AG08396 (cell line): ENCODE data around the gene CENPVL3.
A peak's percentile ranks its signal among the peaks of the same experiment; 100 is the strongest.
"Not testable (repeated sequence)": the region's sequence is repeated elsewhere in the genome, so short reads cannot be mapped to it uniquely, and the experiment has no call there.

Experiments used
- DNase-seq: peaks from one replicate; pipeline ENCODE4 v3.0.0; 2012; ENCODE audit warnings: low spot score, mixed read lengths

Gene CENPVL3

DNA sequence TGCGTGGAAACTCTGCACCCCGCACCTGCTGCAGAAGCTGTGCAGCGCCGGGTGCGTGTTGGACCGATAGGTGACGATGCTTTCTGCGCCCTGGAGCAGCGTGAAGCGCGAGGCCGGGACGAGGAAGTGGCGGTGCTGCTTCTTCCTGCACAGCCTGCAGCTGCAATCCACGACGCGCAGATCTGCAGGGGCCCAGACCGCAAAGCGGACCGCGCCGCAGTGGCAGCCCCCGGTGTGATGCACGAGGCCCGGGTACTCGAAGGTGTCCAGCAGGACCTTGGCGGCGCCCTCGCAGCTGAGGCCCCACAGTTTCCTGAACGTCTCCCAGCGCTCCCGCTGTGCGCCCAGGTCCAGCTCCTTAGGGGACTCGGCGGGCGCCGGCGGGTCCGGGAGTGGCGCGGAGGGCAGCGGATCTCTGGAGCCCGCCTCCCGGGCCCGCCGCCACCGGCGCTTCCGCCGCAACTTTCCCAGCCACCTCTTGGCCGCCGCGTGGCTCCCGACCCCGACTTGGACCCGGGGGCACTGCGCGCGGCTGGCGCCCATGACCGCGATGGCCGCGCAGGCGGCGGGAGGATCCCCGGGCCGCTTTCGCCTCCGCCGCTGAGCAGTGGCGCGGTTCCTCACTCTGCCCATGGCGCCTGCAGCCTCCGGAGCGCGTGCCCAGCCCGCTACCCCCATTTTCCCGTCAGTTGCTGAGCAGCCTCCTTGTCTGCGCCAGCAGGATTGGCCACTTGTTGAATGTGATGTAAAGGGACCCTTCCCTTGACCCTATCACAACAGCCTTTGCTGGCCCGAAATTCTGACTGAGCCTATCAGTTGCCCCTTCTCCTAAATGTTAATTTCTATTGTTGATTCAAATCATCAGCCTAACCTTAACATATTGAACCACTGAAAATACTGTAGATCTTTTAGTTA lies at the start of gene CENPVL3:
Gene CENPVL3, minus strand, starts transcription at position 672 of the 915 bp plus-strand sequence. Its CDS starts 39 bp downstream, at position 633.
- not testable (repeated sequence) for DNase-seq

DNA sequence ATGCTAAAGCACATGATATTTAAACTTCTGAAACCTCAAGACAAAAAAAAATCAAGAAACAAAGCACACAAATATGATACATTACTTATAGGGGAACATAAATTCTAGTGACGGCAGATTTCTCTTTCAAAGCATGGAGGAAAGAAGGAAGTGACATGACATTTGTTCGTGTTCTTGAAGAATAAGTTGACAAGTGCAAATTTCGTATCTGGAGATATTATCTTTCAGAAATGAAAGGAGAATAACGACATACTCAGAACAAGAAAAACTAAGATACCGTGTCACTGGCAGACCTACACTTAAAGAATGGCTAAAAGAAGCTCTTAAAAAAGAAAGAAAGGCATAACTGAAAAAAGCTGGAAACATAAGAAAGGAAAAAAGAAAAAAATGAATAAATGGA lies 47.3 kb upstream of the CENPVL3 start:
- DNase-seq, result no peak

DNA sequence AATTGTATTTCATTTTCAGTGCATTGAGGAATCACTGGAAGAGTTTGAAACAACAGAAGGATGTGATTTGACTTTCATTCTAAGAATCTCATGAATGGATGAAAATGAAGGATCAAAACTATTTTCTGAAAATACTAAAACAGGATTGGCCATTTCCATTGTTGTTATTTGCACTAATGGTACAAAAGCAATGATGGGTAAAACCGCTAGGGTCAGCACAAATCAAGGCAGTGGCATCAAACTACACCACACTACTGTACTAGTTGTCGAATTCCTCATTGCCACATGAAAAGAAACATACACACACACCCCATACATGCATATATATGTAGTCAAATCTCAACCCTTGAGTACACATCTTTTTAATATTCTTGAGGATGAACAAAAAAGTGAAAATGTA lies 24.7 kb upstream of the CENPVL3 start:
- no peak for DNase-seq

DNA sequence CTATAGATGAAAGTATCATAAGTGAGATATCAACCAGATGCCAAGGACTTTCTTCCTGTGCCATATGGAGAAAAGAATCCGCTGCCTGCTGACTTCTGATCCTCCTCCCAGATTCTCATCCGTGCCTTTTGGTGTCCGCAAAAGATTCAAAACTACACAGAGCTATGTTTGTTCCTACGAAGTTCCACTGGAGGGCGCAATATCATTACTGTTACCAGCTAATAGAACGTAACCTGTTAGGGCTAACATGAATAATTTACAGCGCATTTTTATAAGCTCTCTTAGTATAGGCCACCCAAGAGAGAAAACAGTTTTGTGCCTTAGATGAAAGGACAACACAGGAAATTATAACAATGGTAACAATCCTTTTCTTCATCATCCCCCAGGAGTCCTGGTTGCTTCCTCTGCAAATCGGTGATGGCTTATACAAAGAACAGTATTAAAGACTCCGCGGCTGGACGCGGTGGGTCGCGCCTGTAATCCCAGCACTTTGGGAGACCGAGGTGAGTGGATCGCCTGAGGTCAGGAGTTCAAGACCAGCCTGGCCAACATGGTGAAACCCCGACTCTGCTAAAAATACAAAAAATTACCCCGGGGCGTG lies 22.8 kb upstream of the CENPVL3 start:
- peak; percentile 33 for DNase-seq

DNA sequence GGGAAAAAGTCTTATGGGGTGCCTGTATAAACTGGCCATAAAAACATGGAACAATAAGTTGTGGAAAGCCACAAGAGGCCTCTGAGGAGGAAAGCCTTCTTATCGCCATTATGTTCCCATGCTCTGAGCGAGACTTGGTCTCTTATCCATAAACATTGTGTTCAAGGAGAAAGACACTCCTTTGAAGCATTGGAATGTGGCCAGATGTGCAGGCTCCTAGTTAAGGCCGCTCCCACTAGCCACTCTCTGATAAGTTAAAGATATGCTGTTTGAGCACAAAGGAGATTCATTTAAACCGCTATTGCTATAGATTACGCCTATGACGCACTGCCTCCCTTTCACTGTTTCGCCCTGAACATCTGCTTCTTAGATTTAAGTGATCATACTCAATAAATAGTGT lies 17.8 kb upstream of the CENPVL3 start:
- not testable (repeated sequence) for DNase-seq

DNA sequence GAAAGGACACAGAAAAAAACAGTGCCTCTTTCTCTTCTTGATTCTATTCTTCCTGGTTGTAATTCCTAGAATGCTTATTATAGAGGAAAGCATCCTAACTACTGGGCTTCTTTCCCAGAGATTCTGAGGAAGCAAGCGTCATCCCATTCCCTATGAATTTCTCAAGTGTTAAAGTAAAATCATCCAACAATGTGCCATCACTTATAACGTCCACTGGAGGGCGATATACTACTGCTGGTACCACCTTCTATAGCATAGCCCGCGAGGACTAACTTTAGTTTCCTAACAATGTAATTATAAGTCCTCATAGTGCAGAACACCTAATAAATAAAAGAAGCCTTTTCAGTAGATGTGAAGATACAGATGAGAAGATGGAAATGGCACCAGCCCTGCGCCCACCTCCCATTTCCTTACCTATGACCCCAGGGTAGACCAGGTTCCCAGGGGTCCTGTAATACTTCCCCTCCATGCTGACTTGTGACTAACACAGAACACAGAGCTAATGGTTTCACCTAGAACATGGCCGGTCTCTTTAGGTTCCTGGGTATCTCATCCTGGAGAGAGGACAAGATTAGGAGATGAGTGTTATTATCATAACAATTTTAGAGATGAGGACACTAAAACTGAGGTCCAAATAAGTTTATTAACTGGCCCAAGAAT lies 4.2 kb downstream of the CENPVL3 start:
- DNase-seq, result peak; percentile 46

DNA sequence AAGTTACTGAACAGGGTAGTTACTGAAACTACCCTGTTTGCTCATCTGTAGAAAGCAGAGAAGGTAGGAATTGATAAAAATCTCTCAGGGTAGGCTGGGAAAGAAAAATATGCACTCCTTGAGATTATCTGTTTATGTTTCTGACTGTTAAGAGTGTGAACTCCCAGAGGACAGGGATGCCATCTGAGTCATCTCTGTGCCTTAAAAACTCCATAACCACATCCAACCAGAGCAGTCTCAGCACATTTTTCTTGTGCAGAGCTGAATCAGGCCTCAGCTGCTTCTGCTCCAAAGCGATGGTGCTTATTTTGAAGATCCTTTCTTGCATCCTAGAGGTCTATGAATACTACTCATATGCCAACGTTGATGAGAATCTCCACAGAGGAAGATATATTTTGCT lies 9.9 kb downstream of the CENPVL3 start:
- DNase-seq, result no peak

DNA sequence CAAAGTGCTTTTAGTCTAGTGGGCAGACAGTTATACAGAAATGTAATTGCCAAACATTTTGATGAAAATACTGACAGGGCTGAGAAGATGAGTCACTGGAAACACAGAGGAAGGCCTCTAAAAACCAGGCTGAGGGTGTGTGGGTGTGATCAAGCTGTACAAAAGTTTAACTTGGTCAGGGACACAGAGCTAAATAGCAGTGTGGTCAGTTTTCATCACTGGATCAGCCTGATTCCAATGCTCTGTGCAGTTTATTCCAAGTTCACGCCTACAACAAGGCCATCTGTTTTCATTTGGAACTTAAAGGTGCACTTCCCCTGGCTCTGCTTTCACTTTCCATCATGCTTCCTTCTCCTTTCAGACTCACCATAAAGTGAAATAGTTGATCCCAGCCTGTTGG lies 10.6 kb downstream of the CENPVL3 start:
- no peak for DNase-seq

DNA sequence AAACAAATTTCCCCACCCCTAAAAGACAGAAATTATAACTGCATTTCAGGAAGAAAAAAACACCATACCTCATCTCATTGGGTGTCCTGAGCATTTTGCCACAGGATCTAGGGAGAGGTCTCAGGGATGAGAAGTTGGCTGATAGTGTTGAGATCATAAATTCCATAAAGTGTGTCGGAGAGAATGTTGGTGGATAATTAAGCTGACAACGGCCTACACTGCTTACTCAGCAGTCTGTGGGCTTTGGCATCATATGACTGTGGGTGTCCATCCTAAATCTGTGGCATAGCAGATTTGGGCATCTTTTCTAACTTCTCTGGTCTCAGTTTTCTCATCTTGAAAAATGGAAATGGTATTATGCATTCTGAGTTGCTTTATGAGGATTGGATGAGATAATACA lies 12.3 kb downstream of the CENPVL3 start:
- DNase-seq, result no peak

DNA sequence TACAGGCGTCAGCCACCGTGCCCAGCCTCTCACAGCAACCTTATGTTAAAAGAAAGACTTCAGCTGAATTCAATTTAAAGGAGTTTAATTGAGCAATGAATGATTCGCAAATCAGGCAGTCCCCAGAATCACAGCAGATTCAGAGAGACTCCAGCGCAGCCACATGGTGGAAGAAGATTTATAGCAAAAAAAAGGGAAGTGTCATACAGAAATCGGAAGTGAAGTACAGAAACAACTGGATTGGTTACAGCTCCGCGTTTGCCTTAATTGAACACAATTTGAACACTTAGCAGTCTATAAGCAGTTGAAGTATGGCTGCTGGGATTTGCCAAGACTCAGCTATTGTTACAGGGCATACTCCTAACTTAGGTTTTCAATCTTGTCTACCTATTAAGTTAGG lies 19.8 kb downstream of the CENPVL3 start:
- no peak for DNase-seq

DNA sequence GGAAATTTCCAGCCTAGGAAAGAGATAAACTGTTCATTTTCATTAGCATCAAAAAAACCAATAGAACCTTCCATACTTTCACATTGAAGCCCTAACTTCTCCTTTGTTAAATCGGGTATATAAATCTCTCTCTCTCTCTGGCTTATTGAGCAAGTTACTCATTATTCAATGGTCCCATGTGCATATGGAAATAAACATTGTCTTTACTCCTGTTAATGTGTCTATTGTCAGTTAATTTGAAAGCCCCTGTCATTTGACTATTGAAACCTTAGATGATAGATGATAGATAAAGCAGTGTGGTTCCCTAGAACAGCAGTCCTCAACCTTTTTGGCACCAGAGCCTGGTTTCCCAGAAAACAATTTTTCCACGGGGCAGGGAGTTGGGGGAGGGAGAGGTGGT lies 46.8 kb downstream of the CENPVL3 start:
- DNase-seq, result no peak

DNA sequence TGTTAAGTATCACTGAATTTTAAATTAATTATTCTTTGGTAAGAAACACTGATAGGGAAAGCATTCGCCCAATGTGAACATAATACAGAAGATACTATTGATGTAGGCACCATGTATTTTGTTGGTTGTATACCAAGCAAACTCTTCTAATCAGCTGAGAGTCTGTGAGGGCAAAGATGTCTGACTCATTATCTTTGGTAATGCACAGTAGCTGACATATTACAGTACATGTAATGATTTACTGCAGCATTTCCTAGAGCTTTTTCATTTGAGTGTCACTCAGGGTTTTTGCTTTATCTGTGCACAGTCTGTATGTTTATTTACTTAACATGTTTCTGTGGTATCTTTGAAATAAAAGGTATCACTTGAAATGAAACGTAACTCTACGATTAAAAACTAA lies 49.2 kb downstream of the CENPVL3 start:
- DNase-seq, result no peak

DNA sequence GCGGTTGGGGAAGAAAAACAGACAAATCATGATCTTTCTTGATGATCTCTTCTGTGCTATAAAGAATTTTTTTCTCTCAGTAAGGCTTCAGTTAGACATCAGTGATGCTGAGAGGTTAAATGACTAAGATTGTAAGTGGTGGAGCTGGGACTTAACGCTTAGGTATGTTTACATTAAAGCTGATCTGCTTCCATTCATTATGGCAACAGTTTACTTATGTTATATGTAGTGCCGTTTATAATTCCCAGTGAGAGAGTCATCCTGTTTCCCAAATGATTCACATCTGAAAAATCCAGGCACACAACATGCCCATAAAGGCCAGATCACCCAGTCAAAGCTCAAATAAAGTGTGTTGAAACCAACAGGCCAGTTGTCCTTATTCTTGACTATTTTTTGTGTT lies 50.1 kb downstream of the CENPVL3 start:
- peak; percentile 22 for DNase-seq
